Cortex of kidney (tissue), 1 donor: Measurements from ENCODE around the gene YKT6.
"Not testable (repeated sequence)": the region's sequence is repeated elsewhere in the genome, so short reads cannot be mapped to it uniquely, and the experiment has no call there.

Source experiments
- DNase-seq: peaks from one replicate; lab custom pipeline; 2025; lab: John Stamatoyannopoulos, UW

YKT6 gene

GRCh38 chr7:44172352-44172751 lies 28.4 kb upstream of the YKT6 start:
- no peak for DNase-seq

- DNase-seq: no peak
Observed at GRCh38 chr7:44172803-44173424, 27.9 kb upstream of the YKT6 start.

- no peak for DNase-seq
Observed at GRCh38 chr7:44173911-44174693, 26.7 kb upstream of the YKT6 start.

GRCh38 chr7:44174694-44174948 lies 26.2 kb upstream of the YKT6 start:
- not testable (repeated sequence) for DNase-seq

- no peak for DNase-seq
Observed at GRCh38 chr7:44175730-44176129, 25.0 kb upstream of the YKT6 start.

- DNase-seq: no peak
Observed at GRCh38 chr7:44176486-44176885, 24.3 kb upstream of the YKT6 start.

- DNase-seq: no peak
Observed at GRCh38 chr7:44177570-44178131, 23.1 kb upstream of the YKT6 start.

GRCh38 chr7:44180631-44181030 lies 20.1 kb upstream of the YKT6 start:
- DNase-seq: no peak

GRCh38 chr7:44182827-44183226 lies 18.0 kb upstream of the YKT6 start:
- DNase-seq: no peak

- DNase-seq: no peak
Observed at GRCh38 chr7:44183386-44183785, 17.4 kb upstream of the YKT6 start.

GRCh38 chr7:44184206-44184872 lies 16.4 kb upstream of the YKT6 start:
- no peak for DNase-seq

GRCh38 chr7:44184873-44185446 lies 15.8 kb upstream of the YKT6 start:
- no peak for DNase-seq

- no peak for DNase-seq
Observed at GRCh38 chr7:44185729-44186128, 15.0 kb upstream of the YKT6 start.

GRCh38 chr7:44186736-44187135 lies 14.0 kb upstream of the YKT6 start:
- no peak for DNase-seq

GRCh38 chr7:44187636-44188416 lies 13.0 kb upstream of the YKT6 start:
- no peak for DNase-seq

- DNase-seq: no peak
Observed at GRCh38 chr7:44188480-44189225, 12.1 kb upstream of the YKT6 start.

- DNase-seq: no peak
Observed at GRCh38 chr7:44189286-44189992, 11.3 kb upstream of the YKT6 start, which contains the start of gene GCK. Gene GCK (minus strand): TSS chr7:44189439. CDS start chr7:44188953, 486 bp downstream.

- DNase-seq: no peak
Observed at GRCh38 chr7:44189993-44190872, 10.5 kb upstream of the YKT6 start.

- DNase-seq: no peak
Observed at GRCh38 chr7:44191171-44191570, 9.6 kb upstream of the YKT6 start.
